HepG2 (cell line): Measurements from ENCODE around the gene HOXB6. TPM values are rescaled to one million over a fixed set of nuclear protein-coding genes. Genes with fewer than 3 reads are reported as not detected.
A peak's percentile ranks its signal among the peaks of the same experiment; 100 is the strongest.

Experiments
- BRCA1 ChIP-seq: sonication (generic); formaldehyde crosslinking; IDR thresholded peaks from 2 replicates; pipeline ENCODE4 v1.4.0; 2020; ENCODE audit warnings: missing genetic modification reagents
- MYC ChIP-seq: sonication (generic); formaldehyde crosslinking; IDR thresholded peaks from 2 replicates; pipeline ENCODE4 v1.9.0; 2021; ENCODE audit warnings: missing genetic modification reagents, borderline replicate concordance
- NFYC ChIP-seq: IDR thresholded peaks from 2 replicates; pipeline ENCODE4 v1.6.1; 2016; ENCODE audit warnings: missing genetic modification reagents, missing compliant biosample characterization
- PHB2 ChIP-seq: fragments of 450-650 bp; IDR thresholded peaks from 2 replicates; pipeline ENCODE4 v1.6.1; 2018; ENCODE audit not compliant: partially characterized antibody
- RFX3 ChIP-seq: IDR thresholded peaks from 2 replicates; pipeline ENCODE4 v1.6.1; 2016; ENCODE audit warnings: missing biosample characterization, missing genetic modification reagents
- RXRA ChIP-seq: sonication (generic); formaldehyde crosslinking; IDR thresholded peaks from 2 replicates; pipeline ENCODE4 v1.5.1; 2020; ENCODE audit warnings: missing genetic modification reagents
- SP1 ChIP-seq, 2 experiments: fragments of 450-650 bp in 1 of 2; sonication (generic) in 1 of 2; formaldehyde crosslinking in 1 of 2; IDR thresholded peaks; 2 replicates each; pipeline versions ENCODE4 v1.4.0 to v1.6.1; 2016 to 2020; ENCODE audit warnings: missing genetic modification reagents in 1 of 2
- SRSF9 ChIP-seq: fragments of 200-400 bp; formaldehyde crosslinking; IDR thresholded peaks from 2 replicates; pipeline ENCODE4 v1.6.1; 2018; ENCODE audit warnings: borderline replicate concordance, mild to moderate bottlenecking, low read depth, low read length; ENCODE audit not compliant: insufficient read depth, poor library complexity, severe bottlenecking
- ZBTB7B ChIP-seq: sonication (generic); formaldehyde crosslinking; IDR thresholded peaks from 2 replicates; pipeline ENCODE4 v1.4.0; 2020; ENCODE audit warnings: missing genetic modification reagents
- ZNF263 ChIP-seq: sonication (generic); formaldehyde crosslinking; IDR thresholded peaks from 2 replicates; pipeline ENCODE4 v1.4.0; 2020; ENCODE audit warnings: missing genetic modification reagents
- ZNF33A ChIP-seq: sonication (generic); formaldehyde crosslinking; IDR thresholded peaks from 2 replicates; pipeline ENCODE4 v1.5.1; 2020; ENCODE audit warnings: missing genetic modification reagents, mild to moderate bottlenecking, moderate library complexity, borderline replicate concordance
- ZNF350 ChIP-seq: sonication (generic); formaldehyde crosslinking; IDR thresholded peaks from 2 replicates; pipeline ENCODE4 v1.4.0; 2020; ENCODE audit warnings: mild to moderate bottlenecking, low read depth, missing genetic modification reagents, borderline replicate concordance
- ZNF354B ChIP-seq: sonication (generic); formaldehyde crosslinking; IDR thresholded peaks from 2 replicates; pipeline ENCODE4 v1.8.0; 2022; ENCODE audit warnings: mild to moderate bottlenecking, missing genetic modification reagents
- ZNF703 ChIP-seq: sonication (generic); formaldehyde crosslinking; IDR thresholded peaks from 2 replicates; pipeline ENCODE4 v1.5.1; 2020; ENCODE audit warnings: missing genetic modification reagents, mild to moderate bottlenecking, moderate library complexity, borderline replicate concordance
- ZNF737 ChIP-seq: sonication (generic); formaldehyde crosslinking; IDR thresholded peaks from 2 replicates; pipeline ENCODE4 v1.5.0; 2020; ENCODE audit warnings: missing genetic modification reagents, mild to moderate bottlenecking, borderline replicate concordance
- ZNF777 ChIP-seq: sonication (generic); formaldehyde crosslinking; IDR thresholded peaks from 2 replicates; pipeline ENCODE4 v1.4.0; 2020; ENCODE audit warnings: missing genetic modification reagents
- polyA plus RNA-seq, 8 experiments: library from polyadenylated mRNA; depleted of rRNA in 3 of 8; stranded (reverse) in 7 of 8; unstranded in 1 of 8; fragments of >200 nt; fragmentation: Illumina TruSeq in 4 of 8; extraction: Trizol in 4 of 8; gene quantifications; 2 replicates each; pipeline versions ENCODE4 v1.2.1 to v1.2.3, GENCODE V29; 2011 to 2016; ENCODE audit warnings: low read depth in 4 of 8, missing spikeins in 1 of 8, mixed read lengths in 1 of 8; ENCODE audit not compliant: insufficient read depth in 1 of 8
- total RNA-seq, 5 experiments: library from RNA; depleted of rRNA; stranded (reverse); fragments of >200 nt; fragmentation: Illumina TruSeq; extraction: Trizol; gene quantifications; 2 replicates each; pipeline ENCODE4 v1.2.3, GENCODE V29; 2016; ENCODE audit warnings: low read depth in 1 of 5
- TF ChIP-seq, protein P1 (sequence below): sonication (generic); formaldehyde crosslinking; IDR thresholded peaks from 2 replicates; pipeline ENCODE4 v1.9.0; 2021; ENCODE audit warnings: missing genetic modification reagents, mild to moderate bottlenecking, borderline replicate concordance
- TF ChIP-seq, protein P2 (sequence below): sonication (generic); formaldehyde crosslinking; IDR thresholded peaks from 2 replicates; pipeline ENCODE4 v1.5.0; 2020; ENCODE audit warnings: mild to moderate bottlenecking, missing genetic modification reagents, moderate library complexity
- TF ChIP-seq, protein P3 (sequence below): sonication (generic); formaldehyde crosslinking; IDR thresholded peaks from 2 replicates; pipeline ENCODE4 v1.5.0; 2020; ENCODE audit warnings: missing genetic modification reagents
- TF ChIP-seq, protein P4 (sequence below): sonication (generic); formaldehyde crosslinking; IDR thresholded peaks from 2 replicates; pipeline ENCODE4 v1.5.1; 2020; ENCODE audit warnings: missing genetic modification reagents, mild to moderate bottlenecking, borderline replicate concordance
- TF ChIP-seq, protein P5 (sequence below): sonication (generic); formaldehyde crosslinking; IDR thresholded peaks from 2 replicates; pipeline ENCODE4 v1.4.0; 2020; ENCODE audit warnings: mild to moderate bottlenecking, low read depth, missing genetic modification reagents

Gene HOXB6
- total and polyA plus RNA-seq, 2 of the 13 experiments (the other 11 are each of a cell fraction or from before 2014, with no cell fraction given), result not detected

- TF ChIP-seq SP1 (IDR thresholded peaks at IDR 0.05) (no peak), SP1 (CRISPR knock-in tag; IDR thresholded peaks at IDR 0.05) (no peak), NFYC (CRISPR knock-in tag) (peak; percentile 57; the same call in 1 of the 2 replicates), ZNF737 (CRISPR knock-in tag) (no peak), ZBTB7B (CRISPR knock-in tag) (no peak), PHB2 (no peak), ZNF354B (no peak), SRSF9 (no peak), ZNF703 (no peak), ZNF33A (CRISPR knock-in tag) (no peak), ZNF777 (CRISPR knock-in tag) (peak; percentile 63), MYC (CRISPR knock-in tag) (peak; percentile 15; the same call in 1 of the 2 replicates), ZNF350 (0 out of 2 replicates have a peak, but pooled peaks have one; percentile 24), RXRA (CRISPR knock-in tag) (no peak), ZNF263 (CRISPR knock-in tag) (peak; percentile 85), RFX3 (no peak), BRCA1 (CRISPR knock-in tag) (no peak)
- TF ChIP-seq, protein P1, sequence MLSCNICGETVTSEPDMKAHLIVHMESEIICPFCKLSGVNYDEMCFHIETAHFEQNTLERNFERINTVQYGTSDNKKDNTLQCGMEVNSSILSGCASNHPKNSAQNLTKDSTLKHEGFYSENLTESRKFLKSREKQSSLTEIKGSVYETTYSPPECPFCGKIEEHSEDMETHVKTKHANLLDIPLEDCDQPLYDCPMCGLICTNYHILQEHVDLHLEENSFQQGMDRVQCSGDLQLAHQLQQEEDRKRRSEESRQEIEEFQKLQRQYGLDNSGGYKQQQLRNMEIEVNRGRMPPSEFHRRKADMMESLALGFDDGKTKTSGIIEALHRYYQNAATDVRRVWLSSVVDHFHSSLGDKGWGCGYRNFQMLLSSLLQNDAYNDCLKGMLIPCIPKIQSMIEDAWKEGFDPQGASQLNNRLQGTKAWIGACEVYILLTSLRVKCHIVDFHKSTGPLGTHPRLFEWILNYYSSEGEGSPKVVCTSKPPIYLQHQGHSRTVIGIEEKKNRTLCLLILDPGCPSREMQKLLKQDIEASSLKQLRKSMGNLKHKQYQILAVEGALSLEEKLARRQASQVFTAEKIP (CRISPR knock-in tag), result no peak
- TF ChIP-seq, protein P2, sequence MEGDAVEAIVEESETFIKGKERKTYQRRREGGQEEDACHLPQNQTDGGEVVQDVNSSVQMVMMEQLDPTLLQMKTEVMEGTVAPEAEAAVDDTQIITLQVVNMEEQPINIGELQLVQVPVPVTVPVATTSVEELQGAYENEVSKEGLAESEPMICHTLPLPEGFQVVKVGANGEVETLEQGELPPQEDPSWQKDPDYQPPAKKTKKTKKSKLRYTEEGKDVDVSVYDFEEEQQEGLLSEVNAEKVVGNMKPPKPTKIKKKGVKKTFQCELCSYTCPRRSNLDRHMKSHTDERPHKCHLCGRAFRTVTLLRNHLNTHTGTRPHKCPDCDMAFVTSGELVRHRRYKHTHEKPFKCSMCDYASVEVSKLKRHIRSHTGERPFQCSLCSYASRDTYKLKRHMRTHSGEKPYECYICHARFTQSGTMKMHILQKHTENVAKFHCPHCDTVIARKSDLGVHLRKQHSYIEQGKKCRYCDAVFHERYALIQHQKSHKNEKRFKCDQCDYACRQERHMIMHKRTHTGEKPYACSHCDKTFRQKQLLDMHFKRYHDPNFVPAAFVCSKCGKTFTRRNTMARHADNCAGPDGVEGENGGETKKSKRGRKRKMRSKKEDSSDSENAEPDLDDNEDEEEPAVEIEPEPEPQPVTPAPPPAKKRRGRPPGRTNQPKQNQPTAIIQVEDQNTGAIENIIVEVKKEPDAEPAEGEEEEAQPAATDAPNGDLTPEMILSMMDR (CRISPR knock-in tag), result 0 out of 2 replicates have a peak, but pooled peaks have one; percentile 3
- TF ChIP-seq, protein P3, sequence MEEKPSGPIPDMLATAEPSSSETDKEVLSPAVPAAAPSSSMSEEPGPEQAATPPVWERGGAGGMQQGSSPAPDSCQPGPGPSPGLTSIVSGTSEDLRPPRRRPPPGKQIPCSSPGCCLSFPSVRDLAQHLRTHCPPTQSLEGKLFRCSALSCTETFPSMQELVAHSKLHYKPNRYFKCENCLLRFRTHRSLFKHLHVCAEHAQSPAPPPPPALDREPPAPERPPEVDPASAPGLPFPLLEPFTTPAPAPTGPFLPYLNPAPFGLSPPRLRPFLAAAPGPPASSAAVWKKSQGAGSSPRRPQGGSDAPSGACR, result no peak
- TF ChIP-seq, protein P4, sequence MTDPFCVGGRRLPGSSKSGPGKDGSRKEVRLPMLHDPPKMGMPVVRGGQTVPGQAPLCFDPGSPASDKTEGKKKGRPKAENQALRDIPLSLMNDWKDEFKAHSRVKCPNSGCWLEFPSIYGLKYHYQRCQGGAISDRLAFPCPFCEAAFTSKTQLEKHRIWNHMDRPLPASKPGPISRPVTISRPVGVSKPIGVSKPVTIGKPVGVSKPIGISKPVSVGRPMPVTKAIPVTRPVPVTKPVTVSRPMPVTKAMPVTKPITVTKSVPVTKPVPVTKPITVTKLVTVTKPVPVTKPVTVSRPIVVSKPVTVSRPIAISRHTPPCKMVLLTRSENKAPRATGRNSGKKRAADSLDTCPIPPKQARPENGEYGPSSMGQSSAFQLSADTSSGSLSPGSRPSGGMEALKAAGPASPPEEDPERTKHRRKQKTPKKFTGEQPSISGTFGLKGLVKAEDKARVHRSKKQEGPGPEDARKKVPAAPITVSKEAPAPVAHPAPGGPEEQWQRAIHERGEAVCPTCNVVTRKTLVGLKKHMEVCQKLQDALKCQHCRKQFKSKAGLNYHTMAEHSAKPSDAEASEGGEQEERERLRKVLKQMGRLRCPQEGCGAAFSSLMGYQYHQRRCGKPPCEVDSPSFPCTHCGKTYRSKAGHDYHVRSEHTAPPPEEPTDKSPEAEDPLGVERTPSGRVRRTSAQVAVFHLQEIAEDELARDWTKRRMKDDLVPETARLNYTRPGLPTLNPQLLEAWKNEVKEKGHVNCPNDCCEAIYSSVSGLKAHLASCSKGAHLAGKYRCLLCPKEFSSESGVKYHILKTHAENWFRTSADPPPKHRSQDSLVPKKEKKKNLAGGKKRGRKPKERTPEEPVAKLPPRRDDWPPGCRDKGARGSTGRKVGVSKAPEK (CRISPR knock-in tag), result no peak
- TF ChIP-seq, protein P5, sequence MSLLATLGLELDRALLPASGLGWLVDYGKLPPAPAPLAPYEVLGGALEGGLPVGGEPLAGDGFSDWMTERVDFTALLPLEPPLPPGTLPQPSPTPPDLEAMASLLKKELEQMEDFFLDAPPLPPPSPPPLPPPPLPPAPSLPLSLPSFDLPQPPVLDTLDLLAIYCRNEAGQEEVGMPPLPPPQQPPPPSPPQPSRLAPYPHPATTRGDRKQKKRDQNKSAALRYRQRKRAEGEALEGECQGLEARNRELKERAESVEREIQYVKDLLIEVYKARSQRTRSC (CRISPR knock-in tag), result no peak
Measured at GRCh38 chr17:48610282-48611211, 5.8 kb upstream of the HOXB6 start, which contains the start of gene HOXB7 (continued).
